ENCODE measurements around the gene ITGB6.
A peak's percentile ranks its signal among the peaks of the same experiment; 100 is the strongest.

ITGB6 gene

DNA sequence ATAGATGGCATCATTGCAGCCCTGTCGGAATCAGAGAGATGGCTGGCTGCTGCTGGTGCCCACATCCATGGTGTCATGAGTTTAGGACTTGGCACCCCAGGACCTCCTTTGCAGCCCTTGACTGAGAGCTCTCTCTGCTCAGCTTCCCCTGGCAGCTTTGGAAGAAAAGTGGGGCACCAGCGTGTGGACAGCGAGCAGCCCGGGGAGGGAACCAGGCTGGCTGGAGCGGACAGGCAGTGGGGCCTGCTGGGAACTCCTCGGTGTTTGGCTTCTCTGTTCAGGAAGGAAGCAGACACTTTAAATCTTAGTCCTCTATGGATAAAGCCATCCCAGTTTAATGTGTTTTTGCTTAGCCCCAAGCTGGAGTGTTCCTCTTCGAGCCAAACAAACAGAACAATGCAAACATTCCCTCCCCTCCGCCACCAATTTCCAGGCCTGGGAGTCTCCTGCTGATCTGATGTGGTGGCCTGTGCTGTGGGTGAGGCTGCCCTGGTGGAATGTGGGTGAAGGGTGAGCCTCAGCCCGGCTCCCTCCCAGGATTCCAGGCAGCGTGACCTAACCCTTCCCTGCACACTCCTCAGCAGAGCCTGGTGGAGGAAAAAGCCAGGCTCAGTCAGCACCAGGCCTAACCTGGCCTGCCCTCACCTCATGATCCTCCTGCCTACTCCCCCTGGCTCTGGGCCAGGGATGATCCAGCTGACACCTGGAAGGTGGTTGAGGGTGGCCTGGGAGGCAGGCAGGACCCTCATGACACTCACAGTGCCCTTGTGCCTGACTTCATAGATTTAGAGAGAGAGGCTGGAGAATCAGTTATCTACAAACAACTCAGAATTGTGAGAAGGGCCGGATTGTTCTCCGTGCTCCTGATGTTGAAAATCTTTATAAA is 21.6 kb upstream of the ITGB6 start:
- no peak for DNase-seq

DNA sequence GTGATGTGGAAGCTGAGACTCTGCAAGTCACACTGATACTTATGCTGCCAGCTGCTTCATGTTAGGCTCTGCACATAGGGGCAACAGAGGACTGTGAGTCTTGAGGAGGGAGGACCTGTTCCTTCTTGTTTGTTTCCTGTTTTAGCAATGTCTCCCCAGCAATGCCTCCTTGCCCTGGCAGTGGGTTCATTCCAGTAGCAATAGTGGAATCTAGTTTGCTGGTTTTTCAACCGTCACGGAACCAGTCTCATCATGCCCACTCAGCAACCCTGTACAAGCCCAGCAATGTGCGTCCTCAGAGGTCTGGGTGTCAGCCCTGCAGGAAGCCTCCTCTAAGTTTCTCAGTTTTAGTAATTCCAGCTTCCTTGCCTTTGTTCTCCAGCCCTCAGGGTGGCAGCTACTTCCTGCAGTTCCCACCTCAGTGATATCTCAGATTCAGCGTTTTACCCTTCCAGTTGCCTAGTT is 20.5 kb upstream of the ITGB6 start:
- DNase-seq, result no peak

DNA sequence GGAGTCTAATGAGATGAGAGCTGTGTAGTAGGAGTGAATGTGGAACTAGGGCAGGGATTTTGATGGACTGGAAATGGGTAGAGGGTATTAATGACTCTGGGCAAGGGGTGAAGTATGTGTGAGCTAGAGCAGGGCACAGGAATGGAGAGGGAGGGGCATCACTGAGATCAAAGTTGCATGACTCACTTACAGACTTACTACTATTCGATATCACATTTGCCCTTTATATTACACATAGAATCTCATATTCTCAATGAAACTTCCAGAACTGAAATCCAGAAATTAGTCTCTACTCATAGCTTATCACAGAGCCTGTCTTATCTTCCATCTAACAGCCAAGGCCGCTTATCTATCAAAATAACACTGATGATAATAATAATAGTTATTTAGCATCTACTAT is 20.0 kb upstream of the ITGB6 start:
- no peak for DNase-seq

DNA sequence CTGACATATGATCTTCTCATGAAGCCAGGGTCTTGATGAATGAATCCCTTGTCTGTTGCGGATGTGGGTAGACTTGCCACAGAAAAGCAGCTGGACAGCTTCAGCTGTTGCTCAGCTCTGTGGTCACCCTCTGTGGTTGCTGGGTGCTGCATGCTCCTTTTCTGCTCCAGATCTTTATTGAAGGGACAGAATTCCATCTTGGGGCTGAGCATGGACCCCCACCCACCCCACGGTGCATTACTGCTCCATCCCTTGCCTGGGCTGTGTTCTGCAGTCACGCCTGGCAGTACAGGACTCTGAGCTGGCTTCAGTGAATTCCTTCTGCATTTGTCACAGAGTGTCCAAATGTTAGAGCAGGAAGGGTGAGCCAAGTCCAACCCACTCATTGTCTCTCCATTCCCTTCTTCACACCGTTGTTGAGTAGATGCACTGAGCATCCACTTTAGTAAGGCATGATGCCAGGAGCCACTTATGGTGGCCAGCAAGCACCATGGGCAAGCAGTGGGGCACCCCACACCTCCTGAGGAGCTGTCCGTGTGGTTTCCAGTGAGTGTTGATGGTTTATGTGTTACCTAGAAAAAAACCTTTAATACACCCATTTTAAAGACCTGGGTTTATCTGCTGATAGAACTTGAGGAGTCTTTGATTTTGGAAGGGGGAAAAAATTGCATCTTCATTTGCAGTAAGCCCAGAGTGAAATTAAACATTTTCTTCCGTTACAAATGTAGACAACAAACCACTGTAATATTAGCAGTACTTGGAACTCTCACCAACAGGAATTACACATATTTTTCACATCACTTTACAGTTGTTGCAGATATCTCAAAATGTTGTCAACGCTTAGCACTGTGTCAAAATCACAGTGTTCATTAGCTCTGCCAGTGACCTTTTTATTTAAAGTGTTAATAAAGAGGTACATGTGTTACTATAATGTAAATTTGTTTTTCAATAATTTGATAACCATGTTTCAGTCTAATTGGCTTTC is 14.7 kb upstream of the ITGB6 start:
- DNase-seq, result no peak

DNA sequence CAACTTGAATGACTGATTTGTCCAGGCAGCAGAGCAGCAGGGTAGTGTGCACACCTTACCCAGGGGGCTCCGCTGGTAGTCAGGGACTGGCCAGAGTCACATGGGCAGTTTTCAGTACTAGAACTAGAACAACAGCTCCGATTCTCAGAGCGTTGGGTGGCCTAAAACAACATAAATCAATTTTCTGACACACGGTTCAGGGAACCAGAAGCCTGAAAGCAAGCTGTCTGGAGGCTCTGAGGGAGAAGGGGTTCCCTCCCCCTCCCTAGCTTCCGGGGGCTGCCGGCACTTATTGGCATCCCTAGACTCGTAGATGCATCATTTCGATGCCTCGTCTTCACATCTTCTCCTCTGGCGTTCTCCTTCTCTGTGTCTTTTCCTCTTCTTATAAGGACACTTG is 13.4 kb upstream of the ITGB6 start:
- DNase-seq, result no peak

DNA sequence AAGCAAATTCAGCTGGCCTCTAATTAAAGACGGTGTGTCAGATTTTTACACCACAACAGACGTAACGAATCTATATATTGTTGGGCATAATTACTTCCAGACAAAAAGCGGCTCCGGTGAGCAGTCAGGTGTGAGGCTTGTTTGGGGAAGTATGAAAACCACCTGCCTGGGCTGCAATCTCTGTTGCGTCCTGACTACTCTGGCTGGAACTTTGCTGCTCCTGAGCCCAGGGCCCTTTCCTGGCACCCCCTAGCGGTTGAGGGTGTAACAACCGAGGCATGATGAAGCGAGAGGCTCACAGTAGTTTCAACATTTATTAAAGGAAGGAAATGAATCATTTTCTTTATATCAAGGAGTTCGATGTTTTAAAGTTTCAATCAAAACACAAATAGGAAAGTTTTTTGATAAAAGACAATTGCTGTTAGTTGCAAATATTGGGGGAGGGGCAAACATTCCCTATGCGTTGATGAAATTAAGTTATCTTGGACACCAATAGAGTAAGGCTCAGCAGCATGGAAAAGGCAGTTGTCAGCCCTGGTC is 10.6 kb upstream of the ITGB6 start:
- DNase-seq, result peak; percentile 61

DNA sequence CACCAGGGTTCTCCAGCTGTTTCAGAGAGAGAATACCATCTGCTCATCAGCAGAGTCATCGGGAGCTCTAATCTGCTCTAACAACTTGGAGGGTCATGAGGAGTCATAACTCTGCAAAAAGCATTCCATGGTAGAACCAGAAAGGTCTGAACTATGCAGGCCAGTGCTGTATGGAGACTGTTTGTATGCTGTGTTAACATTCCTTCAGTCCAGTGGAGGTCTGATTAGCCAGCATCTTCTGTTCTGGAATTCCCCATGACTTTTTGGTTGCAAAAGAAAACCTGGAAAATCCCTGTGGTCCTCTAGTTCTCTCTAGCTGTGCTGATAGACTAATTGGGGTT is 9.4 kb upstream of the ITGB6 start:
- no peak for DNase-seq

DNA sequence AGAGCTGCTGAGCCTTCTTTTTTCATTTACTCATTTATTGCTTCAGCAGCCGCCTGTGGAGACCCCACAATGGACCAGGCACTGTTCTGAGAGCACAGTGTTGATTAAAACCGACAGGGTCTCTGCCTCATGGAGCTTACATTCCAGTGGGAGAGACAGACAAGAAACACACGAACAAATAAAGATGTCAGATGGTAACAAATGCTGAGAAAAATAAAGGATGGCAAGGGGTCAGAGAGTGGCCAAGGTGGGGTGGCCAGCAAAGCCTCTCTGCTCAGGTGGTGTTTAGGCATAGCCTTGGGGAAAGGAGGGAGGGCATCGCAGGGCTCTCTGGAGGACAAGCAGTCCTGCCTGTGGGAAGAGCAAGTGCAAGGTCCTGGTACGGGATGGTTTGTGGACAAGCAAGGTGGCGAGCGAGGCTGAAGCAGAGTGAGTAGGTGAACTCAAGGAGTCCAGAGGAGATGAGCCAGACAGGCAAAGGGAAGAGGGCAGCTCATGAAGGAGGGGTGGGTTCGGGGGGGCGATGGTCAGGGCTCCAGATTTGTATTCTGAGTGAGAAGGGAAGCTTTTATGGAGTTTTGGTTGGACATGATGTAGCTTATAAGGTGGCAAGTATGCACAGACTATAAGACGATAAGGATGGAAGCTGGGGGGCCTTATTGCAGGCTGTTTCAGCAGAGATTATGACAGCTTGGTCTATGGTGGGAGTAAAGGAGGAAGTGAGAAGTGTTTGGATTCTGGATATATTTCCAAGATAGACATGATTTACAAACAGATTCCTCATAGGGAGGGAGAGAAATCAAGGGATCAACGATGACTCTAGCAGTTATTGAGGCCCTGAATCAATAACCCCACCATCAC is 8.8 kb upstream of the ITGB6 start:
- DNase-seq, result no peak

DNA sequence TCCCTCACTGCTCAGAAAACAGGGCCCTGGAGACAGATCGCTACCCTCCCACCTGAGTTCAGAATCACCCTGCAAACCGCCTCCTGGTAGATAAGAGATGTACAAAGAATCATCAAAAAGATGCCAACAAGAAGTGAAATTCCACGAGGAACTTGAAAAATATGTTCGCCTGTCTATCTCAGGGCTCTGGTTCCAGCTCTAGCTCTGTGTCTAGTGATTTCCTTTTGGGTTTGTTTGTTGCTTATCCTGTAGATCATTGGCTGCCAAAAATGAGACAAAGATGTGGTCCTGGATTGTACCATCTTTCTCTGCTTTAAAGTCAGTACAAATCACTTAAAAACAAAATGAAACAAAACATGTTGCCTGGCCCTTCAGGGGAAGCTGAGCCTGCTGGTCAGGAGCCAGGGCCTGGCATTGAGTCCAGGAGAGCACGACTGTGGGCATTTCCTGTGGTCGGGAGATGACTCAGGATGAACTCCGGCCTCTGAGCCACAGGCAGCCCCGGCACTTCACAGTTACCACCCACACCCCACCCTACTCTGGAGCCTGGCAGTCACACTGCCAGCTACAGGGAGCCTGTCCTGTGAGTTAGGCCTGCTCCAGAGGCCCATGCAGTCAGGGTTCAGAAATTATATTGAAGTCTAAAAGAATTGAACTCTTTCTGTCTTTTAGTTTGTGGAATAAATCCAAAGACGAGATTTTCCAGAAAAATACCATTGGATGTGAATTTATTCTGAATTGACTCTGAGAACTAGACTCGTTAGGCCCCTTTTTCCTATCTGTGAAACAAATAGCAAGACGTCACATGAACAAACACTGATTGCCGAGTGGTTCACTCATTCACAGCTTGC is 8.0 kb upstream of the ITGB6 start:
- DNase-seq, result no peak

DNA sequence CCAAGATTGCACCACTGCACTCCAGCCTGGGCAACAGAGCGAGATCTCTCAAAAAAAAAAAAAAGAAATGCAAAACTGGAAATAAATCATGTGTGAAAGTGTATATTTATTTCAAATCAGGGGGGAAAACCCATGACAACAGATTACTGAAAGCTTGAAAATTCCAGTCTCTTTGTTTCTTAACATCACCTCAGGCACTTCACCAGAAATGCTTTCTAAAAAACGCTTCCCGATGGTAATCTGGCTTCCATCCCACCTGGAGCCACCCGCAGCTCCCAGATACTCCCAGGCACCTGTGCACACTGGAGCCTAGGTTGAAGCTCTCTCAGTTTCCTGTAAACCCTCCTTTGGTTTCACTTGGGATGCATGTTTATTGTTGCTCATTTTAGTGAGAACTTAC is 7.2 kb upstream of the ITGB6 start:
- no peak for DNase-seq

DNA sequence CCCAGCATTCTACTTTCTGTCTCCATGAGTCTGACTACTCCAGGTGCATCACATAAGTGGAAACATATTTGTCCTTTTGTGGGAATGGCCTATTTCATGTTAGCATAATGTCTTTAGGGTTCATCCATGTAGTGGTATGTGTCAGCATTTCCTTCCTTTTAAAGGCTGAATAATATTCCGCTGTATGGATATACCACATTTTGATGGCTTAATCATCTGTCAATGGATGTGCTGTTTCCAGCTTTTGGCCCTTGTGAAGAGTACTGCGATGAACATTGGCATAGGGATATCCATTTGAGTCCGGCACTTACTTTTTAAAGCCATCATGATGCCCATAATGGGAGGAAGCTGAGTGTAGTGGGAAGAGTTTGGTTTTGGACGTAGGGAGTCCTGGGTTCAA is 6.4 kb upstream of the ITGB6 start:
- no peak for DNase-seq

DNA sequence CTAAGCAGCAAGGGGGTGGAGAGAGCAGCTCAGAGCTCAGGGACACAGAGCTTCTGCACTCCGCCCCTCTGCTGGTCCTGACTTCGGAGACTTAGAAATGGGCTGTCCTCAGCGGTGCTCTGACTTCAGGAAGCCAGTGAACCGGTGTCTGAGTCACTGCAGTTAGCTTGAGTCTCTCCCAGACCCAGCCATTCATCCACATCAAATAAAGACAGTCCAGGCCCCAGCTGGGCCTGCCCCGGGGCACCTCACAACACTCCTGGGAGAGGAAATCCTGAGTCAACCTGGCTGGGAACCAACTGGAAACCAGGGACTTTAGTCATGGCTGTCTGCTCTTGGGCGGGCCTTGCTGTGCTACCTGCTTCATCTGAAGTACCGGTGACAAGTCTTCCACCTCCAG is 5.4 kb upstream of the ITGB6 start:
- DNase-seq, result no peak

DNA sequence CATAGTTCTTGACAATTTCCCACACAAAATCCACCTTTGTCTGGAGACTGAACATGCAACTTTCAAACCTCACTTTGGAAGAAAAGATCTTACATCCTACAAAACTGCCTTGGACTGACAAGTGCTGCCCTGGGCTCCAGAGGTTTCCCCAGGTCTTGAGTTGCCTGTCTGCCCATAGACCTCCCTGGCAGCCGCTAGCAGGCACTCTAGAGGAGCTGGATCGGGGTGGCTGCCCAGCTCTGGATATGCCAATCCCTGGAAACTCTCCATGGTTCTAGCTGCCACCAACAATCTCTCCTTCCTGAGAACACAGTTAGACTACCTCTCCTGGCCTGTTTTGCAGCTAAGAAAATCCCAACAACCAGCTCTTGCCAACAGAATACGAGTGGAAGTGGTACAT is 3.4 kb upstream of the ITGB6 start:
- DNase-seq, result no peak

DNA sequence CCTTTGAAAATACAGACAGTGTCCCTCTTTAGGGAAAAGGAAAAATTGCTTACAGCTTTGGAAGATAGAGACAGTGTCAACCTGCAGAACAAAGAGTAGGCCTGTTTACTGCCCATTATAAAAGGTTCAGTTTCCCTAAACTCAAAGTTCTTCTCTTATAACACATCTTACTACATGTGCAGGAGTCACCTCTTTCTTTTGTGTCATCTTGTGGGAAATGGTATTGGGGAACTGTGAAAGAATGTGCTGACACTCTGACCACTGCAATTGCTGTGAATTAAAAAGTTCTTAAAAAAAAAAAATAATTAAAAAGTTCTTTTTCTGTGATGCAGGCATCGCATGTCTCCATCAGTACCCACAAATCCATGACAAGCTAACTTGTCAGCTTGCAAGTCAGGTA is 2.9 kb upstream of the ITGB6 start:
- no peak for DNase-seq

DNA sequence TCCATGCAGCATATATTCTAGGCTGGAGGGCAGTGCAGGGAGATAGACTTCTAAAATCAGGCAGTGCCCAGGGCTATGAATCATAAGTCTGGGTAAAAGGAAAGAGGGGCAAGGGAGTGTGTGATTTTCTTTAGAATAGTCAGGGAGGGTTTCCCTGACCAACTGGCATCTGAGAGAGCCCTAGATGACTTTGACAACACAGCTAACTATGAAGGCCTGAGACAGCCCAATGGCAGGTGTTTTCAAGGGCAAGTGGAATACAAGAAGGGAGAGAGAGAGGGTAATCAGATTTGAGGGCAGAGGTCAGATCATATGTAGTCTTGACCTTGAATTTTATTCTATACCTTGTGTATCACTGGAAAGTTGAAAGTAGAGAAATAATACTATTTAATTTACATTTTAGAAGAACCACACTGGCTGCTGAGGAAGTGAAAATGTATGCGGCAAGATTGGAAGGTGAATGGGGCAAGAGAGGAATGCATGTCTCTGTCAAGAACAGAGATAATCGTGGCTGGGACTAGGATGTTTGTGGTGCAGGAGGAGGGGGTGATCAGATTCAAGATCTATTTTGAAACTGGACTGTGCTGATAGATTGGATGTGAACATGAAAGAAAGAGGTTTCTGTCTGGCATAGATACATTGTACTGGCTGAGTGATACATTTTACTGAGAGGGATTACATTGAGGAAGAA is 1.9 kb upstream of the ITGB6 start:
- no peak for DNase-seq

DNA sequence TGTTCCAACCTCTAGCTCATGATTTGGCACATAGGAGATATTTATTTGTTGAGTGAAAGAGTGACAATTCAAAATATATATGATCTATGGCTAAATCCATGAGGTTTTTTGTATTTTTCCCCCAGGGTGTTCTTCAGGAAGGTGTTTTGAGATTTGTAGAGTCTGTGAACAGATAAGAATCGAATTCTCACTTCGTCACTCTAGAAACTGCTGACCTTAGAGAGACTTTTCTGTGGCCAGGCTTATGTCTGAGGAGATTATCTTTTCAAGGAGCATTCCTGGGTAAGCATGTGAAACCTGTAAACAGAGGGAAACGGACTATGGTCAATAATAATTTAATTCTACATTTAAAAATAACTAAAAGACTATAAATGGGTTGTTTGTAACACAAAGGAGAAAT is 849 bp upstream of the ITGB6 start:
- no peak for DNase-seq

DNA sequence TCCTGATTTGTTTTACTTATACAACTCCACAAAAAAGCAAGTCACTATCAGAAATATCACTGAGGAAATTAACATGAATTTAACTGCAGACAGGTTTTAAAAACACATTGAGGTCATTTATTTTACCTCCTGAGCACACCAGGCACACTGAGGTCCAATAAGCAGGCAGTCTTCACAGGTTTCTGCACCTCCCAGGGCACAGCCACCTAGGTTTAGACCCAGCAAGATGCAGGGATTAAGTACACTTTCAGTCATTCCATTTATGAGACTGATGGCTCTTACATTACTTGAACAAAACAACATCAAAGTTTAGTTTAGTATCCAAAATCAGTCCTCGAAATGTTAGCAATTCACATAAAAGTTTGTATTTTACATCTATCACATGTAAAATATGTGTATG is 1.0 kb downstream of the ITGB6 start:
- no peak for DNase-seq

DNA sequence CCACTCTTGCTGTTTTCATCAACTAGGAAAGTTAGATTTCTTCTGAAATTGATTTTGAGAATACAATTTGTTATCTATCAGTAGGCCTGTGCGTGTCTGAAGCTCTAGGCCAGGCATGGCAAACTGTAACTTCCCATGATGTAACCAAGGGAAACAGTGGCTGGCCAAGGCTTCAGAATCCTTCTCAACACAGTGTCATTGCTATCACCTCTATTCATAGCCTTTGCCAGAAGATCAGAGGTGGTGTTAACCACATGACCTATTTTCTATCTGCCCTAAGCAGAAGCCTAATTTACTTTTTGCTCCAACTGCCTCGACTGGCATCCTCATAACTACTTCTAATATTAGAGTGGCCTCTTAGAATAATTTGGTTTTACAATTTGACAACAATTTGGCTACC is 2.5 kb downstream of the ITGB6 start:
- DNase-seq, result no peak

DNA sequence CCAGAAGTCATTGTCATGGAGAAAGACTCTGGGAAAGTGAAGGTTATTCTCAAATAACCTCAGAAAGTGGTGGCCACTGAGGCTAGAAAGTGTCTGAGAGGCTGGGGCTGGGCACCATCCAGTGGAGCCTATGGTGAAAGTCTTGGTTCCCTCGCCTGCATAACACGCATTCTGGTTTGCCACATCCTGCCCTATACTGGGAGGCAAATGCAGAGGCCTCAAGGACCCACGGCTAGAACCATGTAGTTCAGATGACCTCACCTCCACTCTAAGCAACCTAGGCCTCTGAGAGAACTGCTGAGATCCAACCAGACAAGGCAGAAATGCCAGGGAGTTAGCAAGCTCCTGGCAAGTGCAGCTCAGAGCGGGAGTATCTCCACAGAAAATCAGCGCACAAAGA is 5.1 kb downstream of the ITGB6 start:
- DNase-seq, result no peak

DNA sequence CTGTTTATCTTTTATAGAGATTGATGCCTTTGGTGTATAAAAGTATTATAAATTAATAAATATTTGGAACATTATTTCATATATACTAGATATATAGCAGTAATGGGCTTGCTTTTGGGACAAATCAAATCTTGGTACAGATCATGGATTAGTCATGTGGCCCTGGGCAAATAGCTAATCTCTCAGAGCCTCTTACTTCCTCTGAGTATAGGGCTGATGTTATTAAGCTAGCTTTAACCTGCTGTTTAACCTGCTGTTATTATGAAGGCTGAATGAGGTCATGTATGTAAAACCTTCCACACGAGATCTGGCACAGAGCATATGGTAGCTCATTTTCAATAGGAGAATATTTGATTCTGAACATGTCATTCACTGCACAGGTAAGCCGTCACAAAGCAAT is 5.7 kb downstream of the ITGB6 start:
- DNase-seq, result no peak
